OCI-LY1 (cell line): Measurements from ENCODE around the gene IQSEC3.

Experiments used
- CTCF ChIP-seq: fragments of 200-600 bp; sonication (generic), shearing (Covaris generic); IDR thresholded peaks from 2 replicates; pipeline ENCODE4 v1.5.1; 2017; ENCODE audit warnings: mild to moderate bottlenecking, antibody characterized with exemption, low read length, moderate library complexity, mixed read lengths
- EZH2 ChIP-seq: fragments of 200-600 bp; sonication (generic), shearing (Covaris generic); IDR thresholded peaks from 2 replicates; pipeline ENCODE4 v1.8.0; 2017; ENCODE audit warnings: borderline replicate concordance, mixed run types, mild to moderate bottlenecking, antibody characterized with exemption, low read length, moderate library complexity, mixed read lengths

GRCh38 chr12:197911-198695 is 131.5 kb downstream of the IQSEC3 start:
- TF ChIP-seq CTCF (no peak), EZH2 (no peak)
